H1 (cell line): Measurements from ENCODE around the gene KRT9. TPM values are rescaled to one million over a fixed set of nuclear protein-coding genes. Genes with fewer than 3 reads are reported as not detected.
"Not testable (repeated sequence)": the region's sequence is repeated elsewhere in the genome, so short reads cannot be mapped to it uniquely, and the experiment has no call there.

ENCODE experiments used
- CTCF ChIA-PET: fragments of 300-600 bp; sonication (Branson Sonifier 250); formaldehyde crosslinking; loops from one replicate; lab custom pipeline; 2021; ENCODE audit not compliant: partially characterized antibody; lab: Charles Lee
- POLR2A ChIA-PET: fragments of 300-600 bp; sonication (Branson Sonifier 250); formaldehyde crosslinking; loops from one replicate; lab custom pipeline; 2021; ENCODE audit warnings: inconsistent platforms; ENCODE audit not compliant: partially characterized antibody; lab: Charles Lee
- DNase-seq, 2 experiments: peaks; one replicate each; pipeline versions ENCODE4 v3.0.0 to v3.0.0-alpha.2; 2010 to 2022; ENCODE audit warnings: low spot score in 2 of 2, low read depth in 1 of 2, mixed read lengths in 1 of 2
- FAIRE-seq: peaks from 2 replicates; lab custom pipeline; 2011; peaks lifted over from hg19 to GRCh38; lab: Jason Lieb, UNC
- H2AFZ ChIP-seq: 2 replicates; pipeline ENCODE4 v1.8.1; 2012; ENCODE audit warnings: low read length, inconsistent platforms
- H2AK5ac ChIP-seq: 2 replicates; pipeline ENCODE4 v1.6.1; 2013; ENCODE audit warnings: low read depth, low read length
- H2BK120ac ChIP-seq: replicated peaks from 2 replicates; pipeline ENCODE3; 2013; ENCODE audit warnings: low read depth, low read length, inconsistent platforms
- H2BK12ac ChIP-seq: 2 replicates; pipeline ENCODE4 v1.6.1; 2013; ENCODE audit warnings: low read depth, low read length
- H2BK15ac ChIP-seq: 2 replicates; pipeline ENCODE4 v1.6.1; 2013; ENCODE audit warnings: low read length
- H2BK20ac ChIP-seq: 2 replicates; pipeline ENCODE4 v1.6.1; 2013; ENCODE audit warnings: low read length
- H2BK5ac ChIP-seq: 2 replicates; pipeline ENCODE4 v1.6.1; 2013; ENCODE audit warnings: low read depth, low read length
- H3K14ac ChIP-seq: 2 replicates; pipeline ENCODE4 v1.6.1; 2013; ENCODE audit warnings: inconsistent platforms; ENCODE audit not compliant: insufficient read length
- H3K18ac ChIP-seq: 2 replicates; pipeline ENCODE4 v1.6.1; 2013; ENCODE audit warnings: low read length; ENCODE audit errors: extremely low read depth
- H3K23ac ChIP-seq: 2 replicates; pipeline ENCODE4 v1.6.1; 2013; ENCODE audit warnings: inconsistent platforms; ENCODE audit not compliant: insufficient read length
- H3K23me2 ChIP-seq: 2 replicates; pipeline ENCODE4 v1.6.1; 2013; ENCODE audit warnings: low read depth, low read length
- H3K27ac ChIP-seq: 2 replicates; pipeline ENCODE4 v1.6.1; 2011; ENCODE audit warnings: low read depth, low read length, inconsistent platforms
- H3K27me3 ChIP-seq, 4 experiments: replicated peaks in 1 of 4; 1 replicate in 1 of 4; 2 replicates in 3 of 4; pipeline versions ENCODE4 v1.6.1 to v1.8.1; 2011 to 2013; ENCODE audit warnings: low read length in 3 of 4, mild to moderate bottlenecking in 3 of 4, inconsistent platforms in 2 of 4, mixed read lengths in 2 of 4, moderate library complexity in 1 of 4; ENCODE audit not compliant: control insufficient read depth in 3 of 4, insufficient read depth in 3 of 4; ENCODE audit errors: extremely low read depth in 1 of 4
- H3K36me3 ChIP-seq, 4 experiments: 2 replicates each; pipeline versions ENCODE4 v1.6.1 to v1.8.1; 2011 to 2013; ENCODE audit warnings: mild to moderate bottlenecking in 4 of 4, low read length in 3 of 4, moderate library complexity in 2 of 4, control low read depth in 1 of 4, inconsistent platforms in 1 of 4; ENCODE audit not compliant: insufficient read depth in 4 of 4, control insufficient read depth in 2 of 4
- H3K4ac ChIP-seq: replicated peaks from 2 replicates; pipeline ENCODE3; 2013; ENCODE audit warnings: low read length, low read depth, mixed read lengths, inconsistent platforms; ENCODE audit not compliant: insufficient read length
- H3K4me1 ChIP-seq, 4 experiments: replicated peaks in 1 of 4; 1 replicate in 1 of 4; 2 replicates in 3 of 4; pipeline versions ENCODE4 v1.6.1 to v1.8.1; 2011 to 2013; ENCODE audit warnings: low read length in 3 of 4, inconsistent platforms in 2 of 4, mixed read lengths in 1 of 4; ENCODE audit not compliant: insufficient read depth in 4 of 4, control insufficient read depth in 3 of 4
- H3K4me2 ChIP-seq, 2 experiments: 2 replicates each; pipeline versions ENCODE4 v1.6.1 to v1.8.1; 2011 to 2013; ENCODE audit warnings: low read depth in 2 of 2, low read length in 2 of 2, control low read depth in 1 of 2, inconsistent platforms in 1 of 2, mild to moderate bottlenecking in 1 of 2; ENCODE audit not compliant: insufficient read depth in 1 of 2
- H3K4me3 ChIP-seq, 4 experiments: fragments of 200-600, 300-600 bp in 1 of 4; sonication (generic), shearing (Covaris generic), sonication (Bioruptor Twin) in 1 of 4; 2 replicates each; pipeline versions ENCODE4 v1.5.1 to v1.8.1; 2011 to 2016; ENCODE audit warnings: low read length in 4 of 4, low read depth in 3 of 4, control low read depth in 2 of 4, inconsistent platforms in 2 of 4, mild to moderate bottlenecking in 2 of 4, mixed read lengths in 1 of 4, moderate library complexity in 1 of 4; ENCODE audit not compliant: insufficient read depth in 2 of 4; ENCODE audit errors: extremely low read depth in 1 of 4
- H3K56ac ChIP-seq: replicated peaks from 2 replicates; pipeline ENCODE3; 2013; ENCODE audit warnings: low read depth, mild to moderate bottlenecking, mixed read lengths, low read length, inconsistent platforms; ENCODE audit not compliant: insufficient read length
- H3K79me1 ChIP-seq: 2 replicates; pipeline ENCODE4 v1.6.1; 2013; ENCODE audit warnings: low read depth, low read length, control low read depth
- H3K79me2 ChIP-seq, 2 experiments: 2 replicates each; pipeline versions ENCODE4 v1.6.1 to v1.8.1; 2012 to 2013; ENCODE audit warnings: low read length in 2 of 2, mild to moderate bottlenecking in 2 of 2, inconsistent platforms in 1 of 2; ENCODE audit not compliant: insufficient read depth in 2 of 2, control insufficient read depth in 1 of 2
- H3K9ac ChIP-seq, 4 experiments: replicated peaks in 1 of 4; 1 replicate in 1 of 4; 2 replicates in 3 of 4; pipeline versions ENCODE4 v1.6.1 to v1.8.1; 2011 to 2013; ENCODE audit warnings: low read depth in 3 of 4, low read length in 3 of 4, control low read depth in 2 of 4, mild to moderate bottlenecking in 2 of 4, moderate library complexity in 2 of 4, inconsistent platforms in 1 of 4; ENCODE audit errors: extremely low read depth in 1 of 4
- H3K9me3 ChIP-seq, 2 experiments: 2 replicates each; pipeline versions ENCODE4 v1.6.1 to v1.8.1; 2012 to 2013; ENCODE audit warnings: mild to moderate bottlenecking in 2 of 2, moderate library complexity in 2 of 2, control low read depth in 1 of 2, inconsistent platforms in 1 of 2, low read depth in 1 of 2, low read length in 1 of 2, mixed read lengths in 1 of 2; ENCODE audit not compliant: insufficient read depth in 2 of 2
- H4K20me1 ChIP-seq, 2 experiments: replicated peaks in 1 of 2; 2 replicates each; pipeline versions ENCODE3 to v1.8.1; 2011 to 2013; ENCODE audit warnings: inconsistent platforms in 2 of 2, low read length in 2 of 2, mild to moderate bottlenecking in 1 of 2; ENCODE audit not compliant: insufficient read depth in 2 of 2, control insufficient read depth in 1 of 2
- H4K5ac ChIP-seq: 2 replicates; pipeline ENCODE4 v1.6.1; 2013; ENCODE audit warnings: low read length, low read depth, mixed read lengths, inconsistent platforms; ENCODE audit not compliant: insufficient read length
- H4K8ac ChIP-seq: 2 replicates; pipeline ENCODE4 v1.8.0; 2013; ENCODE audit warnings: mild to moderate bottlenecking, moderate library complexity, low read length, inconsistent platforms; ENCODE audit not compliant: insufficient read depth; ENCODE audit errors: extremely low read depth
- H4K91ac ChIP-seq: replicated peaks from 2 replicates; pipeline ENCODE3; 2013; ENCODE audit warnings: low read length, mixed read lengths, inconsistent platforms; ENCODE audit not compliant: insufficient read length
- WGBS, 2 experiments: shearing (Covaris generic) in 1 of 2; methylation state at CpG; one replicate each; pipeline versions ENCODE4 v1.1.6 to v1.1.7; 2013 to 2015; ENCODE audit warnings: low lambda C conversion rate in 2 of 2, mixed read lengths in 2 of 2, inconsistent platforms in 1 of 2, low coverage in 1 of 2, missing lambda C conversion rate in 1 of 2; ENCODE audit not compliant: insufficient replicate concordance in 2 of 2, insufficient coverage in 1 of 2, insufficient read length in 1 of 2; ENCODE audit errors: extremely low coverage in 1 of 2, missing lambda C conversion rate in 1 of 2; 5-methylcytosine and 5-hydroxymethylcytosine counted together
- polyA plus RNA-seq, 7 experiments: library from polyadenylated mRNA; depleted of rRNA in 3 of 7; stranded (reverse) in 5 of 7; unstranded in 2 of 7; fragments of >200 nt in 5 of 7; fragments of 200-250 nt in 2 of 7; gene quantifications; 1 replicate in 5 of 7; 2 replicates in 1 of 7; 4 replicates in 1 of 7; pipeline versions ENCODE4 v1.2.1 to v1.2.3, GENCODE V29; 2011 to 2013; ENCODE audit warnings: missing spikeins in 2 of 7, mixed read lengths in 2 of 7
- total RNA-seq: library from RNA; stranded (reverse); fragmentation: NEBNext Ultra II Directional; extraction: Animal tissue kit (Norgen Biotek cat#: 25700); gene quantifications from 2 replicates; pipeline ENCODE4 v1.2.1, GENCODE V29; 2021

Gene KRT9
- total and polyA plus RNA-seq, 2 of the 8 experiments (the other 6 are each of a cell fraction or from before 2014, with no cell fraction given): not detected

GRCh38 chr17:41584331-41584927 lies 12.6 kb upstream of the KRT9 start:
- H3K27ac ChIP-seq, H3K36me3 ChIP-seq, H3K23me2 ChIP-seq, H4K5ac ChIP-seq, H2BK12ac ChIP-seq, H2BK15ac ChIP-seq, H3K4me2 ChIP-seq, H3K56ac ChIP-seq, H3K79me1 ChIP-seq, H3K9ac ChIP-seq, H4K8ac ChIP-seq, H3K23ac ChIP-seq, H2BK5ac ChIP-seq, POLR2A ChIA-PET, H3K4ac ChIP-seq, H3K4me1 ChIP-seq, H3K79me2 ChIP-seq, H4K20me1 ChIP-seq, DNase-seq, H2BK120ac ChIP-seq, H3K18ac ChIP-seq, H3K27me3 ChIP-seq, H2AFZ ChIP-seq, H3K9me3 ChIP-seq, H2AK5ac ChIP-seq, FAIRE-seq, H3K14ac ChIP-seq, H4K91ac ChIP-seq, H3K4me3 ChIP-seq, H2BK20ac ChIP-seq: not testable (repeated sequence)
- WGBS, 2 experiments: 93% methylated on average over 8 of the region's 8 CpGs; no CpG with 5 or more reads in 1 of the 2 experiments
- CTCF ChIA-PET: interaction anchor here (0.6 to 5.4 kb wide), 10 partner anchors 9 to 98 kb away, joined by 3 to 46 read pairs (median 6); no protein-coding TSS in a partner anchor
